Activated T-helper 1 cell treated with anti-CD3 and anti-CD28 coated beads, Interleukin-12 subunit alpha, Interleukin-12 subunit beta, Interleukin-2, Interleukin-4 antibody, amounts not matched to agents 30 ng/mL and 10 ng/mL and 1 ng/mL, durations not matched to agents 14 hours and 24 hours and 36 hours (primary cell): ENCODE measurements around the gene GPR21. TPM values are rescaled to one million over a fixed set of nuclear protein-coding genes. Genes with fewer than 3 reads are reported as not detected.

Experiments
- DNase-seq: peaks from one replicate; pipeline ENCODE4 v3.0.0; 2021; ENCODE audit warnings: low spot score
- H3K27ac Mint-ChIP-seq: one replicate; pipeline ENCODE4 v1.8.0; 2021; ENCODE audit warnings: mild to moderate bottlenecking, mixed read lengths
- H3K27me3 Mint-ChIP-seq: one replicate; pipeline ENCODE4 v1.8.0; 2022; ENCODE audit warnings: mild to moderate bottlenecking, moderate library complexity, mixed read lengths; ENCODE audit not compliant: insufficient read depth
- H3K36me3 Mint-ChIP-seq: one replicate; pipeline ENCODE4 v1.8.0; 2021; ENCODE audit warnings: low read depth, mixed read lengths
- H3K4me1 Mint-ChIP-seq: one replicate; pipeline ENCODE4 v1.8.0; 2021; ENCODE audit warnings: low read depth, mixed read lengths
- H3K4me3 Mint-ChIP-seq: one replicate; pipeline ENCODE4 v1.8.0; 2021; ENCODE audit warnings: mild to moderate bottlenecking, moderate library complexity, mixed read lengths
- H3K9me3 Mint-ChIP-seq: one replicate; pipeline ENCODE4 v1.8.0; 2021; ENCODE audit warnings: mixed read lengths
- intact Hi-C: fragments of 100-400 bp; cut with micrococcal nuclease; formaldehyde crosslinking; loops from one replicate; pipeline ENCODE4 v1.15.1; 2024
- total RNA-seq: library from RNA; stranded (reverse); gene quantifications from 2 replicates; pipeline ENCODE4 v1.2.3, GENCODE V29; 2022

Gene GPR21
- total RNA-seq, 1 donor from 2014 or later: 0.88 TPM

- no peak overlapping the region for H3K4me3 Mint-ChIP-seq
- H3K9me3 Mint-ChIP-seq: no peaks in the 10 kb centered on the region
- H3K27me3 Mint-ChIP-seq: no peaks in the 10 kb centered on the region
- intact Hi-C loops: loop anchor here (5.0 kb wide), 1 partner anchor 187 kb away; the partner anchor contains the start of gene STRBP
- no peak for DNase-seq
- H3K27ac Mint-ChIP-seq: no peak overlapping the region
- H3K36me3 Mint-ChIP-seq: peaks cover 7% of the 10 kb centered on the region
- H3K4me1 Mint-ChIP-seq: no peaks in the 10 kb centered on the region
Observed at GRCh38 chr9:123080444-123080843, 47.0 kb downstream of the GPR21 start.

DNA sequence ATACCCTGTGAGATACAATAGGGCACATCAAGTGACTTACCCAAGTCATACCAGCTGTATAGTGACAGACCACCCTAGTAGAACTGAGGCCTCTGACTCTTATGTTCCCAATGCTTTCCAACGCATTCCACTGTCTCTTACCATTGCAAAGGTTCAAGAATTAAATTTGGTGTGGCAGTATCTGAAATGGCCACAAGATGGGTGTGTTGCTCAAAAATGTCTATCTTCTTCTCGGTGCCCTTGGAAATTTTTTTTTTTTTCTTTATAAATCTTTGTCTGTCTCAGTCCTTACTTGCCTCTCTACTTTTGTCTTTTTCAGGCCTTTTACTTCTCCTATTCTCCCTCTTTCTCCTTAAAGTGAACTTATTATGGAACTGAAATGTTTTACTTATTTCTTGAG is 48.4 kb downstream of the GPR21 start:
- Mint-ChIP-seq H3K27ac (no peak overlapping the region), H3K4me3 (no peak overlapping the region), H3K9me3 (no peaks in the 10 kb centered on the region), H3K27me3 (no peaks in the 10 kb centered on the region), H3K36me3 (peaks cover 10% of the 10 kb centered on the region), H3K4me1 (no peaks in the 10 kb centered on the region)
- intact Hi-C loops: loop anchor here (1.0 to 5.0 kb wide), 3 partner anchors 143 to 268 kb away; partner anchors contain the start of gene STRBP
- no peak for DNase-seq

- intact Hi-C loops: loop anchor here (5.0 kb wide), 1 partner anchor 184 kb away; the partner anchor contains the start of gene STRBP
- DNase-seq: no peak
Observed at GRCh38 chr9:123083680-123084079, 50.2 kb downstream of the GPR21 start.

DNA sequence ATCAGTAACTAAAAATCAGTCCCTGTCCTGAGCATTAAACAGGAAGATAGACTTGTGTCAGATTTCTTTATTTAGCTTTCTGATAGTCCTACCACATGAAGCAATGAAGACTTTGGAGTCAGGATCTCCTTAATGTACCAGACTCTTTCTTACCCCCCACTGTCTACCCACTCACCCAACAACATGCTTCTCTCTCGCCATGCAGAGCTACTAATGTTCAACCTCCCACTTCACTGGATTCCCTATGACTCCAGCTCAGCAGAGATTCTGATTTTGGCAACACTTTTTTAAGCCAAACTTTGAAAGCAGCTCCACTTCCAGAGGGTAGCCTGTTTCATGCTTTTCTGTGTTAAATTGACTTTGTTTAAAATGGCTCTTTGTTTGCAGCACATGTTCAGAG is 50.8 kb downstream of the GPR21 start:
- no peak overlapping the region for H3K4me3 Mint-ChIP-seq
- H3K9me3 Mint-ChIP-seq: no peaks in the 10 kb centered on the region
- H3K36me3 Mint-ChIP-seq: peaks cover 15% of the 10 kb centered on the region
- no peak overlapping the region for H3K27ac Mint-ChIP-seq
- no peak for DNase-seq
- no peaks in the 10 kb centered on the region for H3K27me3 Mint-ChIP-seq
- H3K4me1 Mint-ChIP-seq: no peaks in the 10 kb centered on the region
- intact Hi-C loops: loop anchor here (5.0 kb wide), 1 partner anchor 183 kb away; the partner anchor contains the start of gene STRBP

More at GRCh38 chr9:123083680-123084079, 50.2 kb downstream of the GPR21 start:
- no peaks in the 10 kb centered on the region for H3K27me3 Mint-ChIP-seq
- H3K36me3 Mint-ChIP-seq: peaks cover 11% of the 10 kb centered on the region
- no peak overlapping the region for H3K27ac Mint-ChIP-seq
- no peaks in the 10 kb centered on the region for H3K9me3 Mint-ChIP-seq
- H3K4me3 Mint-ChIP-seq: no peak overlapping the region
- H3K4me1 Mint-ChIP-seq: no peaks in the 10 kb centered on the region

Other genes starting within 250 kb of the GPR21 start
- not detected in 2 replicates for gene OR5C1, start 244.7 kb upstream of the GPR21 start, total RNA-seq
- not detected in 2 replicates for gene OR1K1, start 233.5 kb upstream of the GPR21 start, total RNA-seq
- 19.3 and 20.4 TPM in 2 replicates for gene PDCL, start 205.1 kb upstream of the GPR21 start, total RNA-seq
- 39.8 and 49.3 TPM in 2 replicates for gene RC3H2, start 128.3 kb upstream of the GPR21 start, total RNA-seq
- 12.1 and 12.6 TPM in 2 replicates for gene ZBTB6, start 120.3 kb upstream of the GPR21 start, total RNA-seq
- gene ZBTB26, start 102.2 kb upstream of the GPR21 start, total RNA-seq: 8.3 and 9.9 TPM in 2 replicates
- 26.6 and 30.2 TPM in 2 replicates for gene RABGAP1, start 92.6 kb upstream of the GPR21 start, total RNA-seq
- 22.1 and 24.2 TPM in 2 replicates for gene STRBP, start 234.9 kb downstream of the GPR21 start, total RNA-seq